ENCODE results near the gene PALLD.

Gene PALLD

GRCh38 chr4:168755598-168756477 is 259.0 kb downstream of the PALLD start:
- DNase-seq (ENCODE audit: low read depth in 1 of 2, low spot score in 1 of 2), result no peak

GRCh38 chr4:168757500-168757899 is 260.6 kb downstream of the PALLD start:
- DNase-seq (ENCODE audit: low read depth in 1 of 2, low spot score in 1 of 2), result no peak

DNA sequence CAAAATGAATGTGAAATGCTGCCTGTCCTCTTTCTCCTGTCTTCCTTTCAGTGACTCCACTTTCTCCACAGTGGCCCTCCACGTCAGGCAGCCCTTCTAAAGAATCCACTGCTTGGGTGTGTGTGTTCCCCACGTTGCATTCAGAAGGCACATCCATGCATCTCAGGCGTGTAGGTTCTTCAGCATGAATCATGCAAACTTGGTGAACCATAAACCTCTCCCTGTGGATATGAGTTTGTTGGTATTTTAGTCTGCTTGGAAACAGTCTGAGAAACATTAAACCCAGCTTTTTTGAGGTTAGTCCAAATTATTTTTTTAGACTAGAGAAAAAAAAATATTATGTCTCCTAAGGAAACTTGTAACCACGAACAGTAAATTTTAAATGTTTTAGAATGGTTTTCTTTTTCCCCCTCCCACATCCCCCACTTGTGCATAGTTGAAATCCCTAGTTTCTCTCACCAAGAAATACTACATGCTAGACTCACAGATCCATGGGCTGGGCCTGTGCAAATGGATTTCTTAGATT is 261.6 kb downstream of the PALLD start:
- DNase-seq (ENCODE audit: low read depth in 1 of 2, low spot score in 1 of 2), result no peak

GRCh38 chr4:168759321-168759720 is 262.5 kb downstream of the PALLD start:
- DNase-seq (ENCODE audit: low read depth in 1 of 2, low spot score in 1 of 2), result no peak

DNA sequence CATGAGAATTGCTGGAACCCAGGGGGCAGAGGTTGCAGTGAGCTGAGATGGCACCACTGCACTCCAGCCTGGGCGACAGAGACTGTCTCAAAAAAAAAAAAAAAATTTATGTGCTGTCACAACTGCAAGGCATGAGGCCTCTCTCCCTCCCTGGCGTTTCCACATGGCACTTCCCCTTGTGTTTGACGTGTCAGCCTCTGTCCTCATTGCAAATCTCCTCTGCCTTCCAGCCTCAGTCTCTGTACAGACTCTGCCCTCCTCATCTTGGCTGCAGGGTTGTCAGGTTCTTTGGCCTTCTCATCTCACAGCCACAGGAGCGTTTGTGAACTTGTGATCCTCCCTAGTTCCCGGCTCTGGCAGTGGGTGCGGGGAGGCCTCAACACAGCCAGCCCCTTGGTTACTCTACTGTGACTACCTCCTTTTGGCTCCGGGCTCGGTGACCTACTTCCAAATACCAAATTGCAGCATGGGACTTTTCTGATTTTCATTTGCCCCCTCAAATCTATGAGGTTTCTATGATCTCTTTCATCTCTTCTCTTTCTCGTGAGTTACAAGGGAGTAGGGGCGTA is 263.2 kb downstream of the PALLD start:
- no peak for DNase-seq (ENCODE audit: low read depth in 1 of 2, low spot score in 1 of 2)

- DNase-seq (ENCODE audit: low read depth in 1 of 2, low spot score in 1 of 2), result no peak
Measured at GRCh38 chr4:168761066-168761465, 264.2 kb downstream of the PALLD start.

DNA sequence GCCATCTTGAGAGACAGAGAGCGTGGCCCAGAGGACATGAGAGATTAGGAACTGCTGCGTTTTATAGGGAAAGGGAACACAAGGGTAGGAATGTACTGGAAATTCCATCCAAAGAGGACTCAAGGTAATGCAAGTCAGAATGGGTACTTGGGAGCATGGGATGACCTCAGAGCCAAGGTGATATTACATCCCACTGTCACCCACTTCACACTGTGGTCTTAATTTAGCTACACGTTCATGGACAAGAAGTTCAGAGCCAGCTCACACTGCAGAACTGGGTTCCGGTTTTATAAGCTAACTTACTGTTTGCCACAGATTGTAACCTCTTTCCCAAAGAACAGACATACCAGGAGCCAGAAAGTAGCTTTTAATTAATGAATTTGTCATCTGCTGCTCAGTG is 268.5 kb downstream of the PALLD start:
- DNase-seq (ENCODE audit: low read depth in 1 of 2, low spot score in 1 of 2), result no peak

DNA sequence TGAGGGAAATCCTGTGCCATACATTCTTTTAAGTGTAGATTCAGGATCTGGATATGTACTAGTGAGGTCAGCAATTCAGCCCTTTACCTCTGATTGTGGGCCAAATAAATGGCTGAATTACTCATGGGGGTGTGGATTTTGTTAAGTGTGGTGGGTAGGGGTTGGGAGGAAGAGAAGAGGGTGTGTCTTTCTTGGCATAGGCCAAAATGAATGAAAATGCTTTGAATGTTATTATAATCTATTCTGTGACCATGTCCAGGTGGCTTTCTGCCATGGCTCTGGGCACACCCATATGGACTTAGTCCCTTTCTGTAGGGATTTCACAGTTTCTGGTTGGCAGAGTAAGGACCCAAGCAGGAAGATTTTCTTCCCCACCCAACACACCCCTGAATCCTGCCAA is 268.9 kb downstream of the PALLD start:
- DNase-seq (ENCODE audit: low read depth in 1 of 2, low spot score in 1 of 2), result no peak

DNA sequence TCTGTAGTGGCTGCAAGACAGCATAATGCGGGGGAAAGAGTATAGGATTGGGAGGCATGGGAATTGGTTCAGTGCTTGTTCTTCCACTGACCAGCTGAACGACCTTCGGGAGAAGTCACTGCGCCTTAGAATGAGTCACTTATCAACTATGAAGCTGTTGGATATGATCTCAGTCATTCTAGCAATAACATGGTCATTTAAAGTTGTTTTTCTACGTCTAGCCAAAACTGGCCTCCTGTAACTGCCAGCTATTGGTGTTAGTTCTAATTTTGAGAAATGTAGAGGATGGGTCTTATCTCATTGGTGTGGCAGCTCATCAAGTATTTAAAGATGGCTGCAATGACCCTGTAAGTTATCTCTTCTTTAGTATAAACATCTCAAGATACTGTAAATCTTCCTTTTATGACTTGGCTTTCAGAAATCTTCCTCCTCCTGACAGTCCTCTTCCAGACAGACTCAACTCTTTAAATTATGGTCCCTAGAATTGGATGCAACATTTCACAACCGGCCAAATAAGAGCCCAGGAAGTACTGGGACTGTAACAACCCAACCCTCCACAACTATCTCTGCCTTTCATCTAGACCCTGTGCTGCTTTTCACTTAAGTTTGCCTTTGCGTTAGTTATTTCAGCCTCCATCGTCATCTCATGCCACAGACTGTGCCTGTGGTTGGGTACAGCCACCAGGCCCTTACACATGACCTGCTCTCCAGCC is 269.9 kb downstream of the PALLD start:
- DNase-seq (ENCODE audit: low read depth in 1 of 2, low spot score in 1 of 2), result no peak

- no peak for DNase-seq (ENCODE audit: low read depth in 1 of 2, low spot score in 1 of 2)
Measured at GRCh38 chr4:168769416-168769815, 272.6 kb downstream of the PALLD start.

DNA sequence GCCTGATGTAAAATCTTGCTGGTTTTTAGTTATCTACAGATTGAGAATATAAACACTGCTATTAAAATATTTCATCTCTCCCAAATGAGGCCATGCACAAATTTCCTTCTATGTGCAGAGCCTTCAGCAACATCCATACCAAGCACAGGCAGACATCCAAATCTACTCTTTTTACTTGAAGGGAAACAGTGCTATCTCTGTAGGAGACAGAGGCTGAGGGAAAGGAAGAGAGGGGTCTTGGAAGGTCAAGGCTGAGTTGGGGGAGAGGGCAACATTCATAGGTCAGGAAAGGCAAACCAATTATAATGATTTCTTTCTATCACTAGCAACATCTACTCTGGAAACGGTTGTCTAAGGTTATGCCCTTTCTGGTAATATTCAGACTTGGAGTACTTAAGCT is 273.0 kb downstream of the PALLD start:
- no peak for DNase-seq (ENCODE audit: low read depth in 1 of 2, low spot score in 1 of 2)

GRCh38 chr4:168771251-168771650 is 274.4 kb downstream of the PALLD start:
- no peak for DNase-seq (ENCODE audit: low read depth in 1 of 2, low spot score in 1 of 2)

GRCh38 chr4:168773388-168774195 is 276.7 kb downstream of the PALLD start:
- no peak for DNase-seq (ENCODE audit: low read depth in 1 of 2, low spot score in 1 of 2)

- no peak for DNase-seq (ENCODE audit: low read depth in 1 of 2, low spot score in 1 of 2)
Measured at GRCh38 chr4:168776382-168776781, 279.5 kb downstream of the PALLD start.

DNA sequence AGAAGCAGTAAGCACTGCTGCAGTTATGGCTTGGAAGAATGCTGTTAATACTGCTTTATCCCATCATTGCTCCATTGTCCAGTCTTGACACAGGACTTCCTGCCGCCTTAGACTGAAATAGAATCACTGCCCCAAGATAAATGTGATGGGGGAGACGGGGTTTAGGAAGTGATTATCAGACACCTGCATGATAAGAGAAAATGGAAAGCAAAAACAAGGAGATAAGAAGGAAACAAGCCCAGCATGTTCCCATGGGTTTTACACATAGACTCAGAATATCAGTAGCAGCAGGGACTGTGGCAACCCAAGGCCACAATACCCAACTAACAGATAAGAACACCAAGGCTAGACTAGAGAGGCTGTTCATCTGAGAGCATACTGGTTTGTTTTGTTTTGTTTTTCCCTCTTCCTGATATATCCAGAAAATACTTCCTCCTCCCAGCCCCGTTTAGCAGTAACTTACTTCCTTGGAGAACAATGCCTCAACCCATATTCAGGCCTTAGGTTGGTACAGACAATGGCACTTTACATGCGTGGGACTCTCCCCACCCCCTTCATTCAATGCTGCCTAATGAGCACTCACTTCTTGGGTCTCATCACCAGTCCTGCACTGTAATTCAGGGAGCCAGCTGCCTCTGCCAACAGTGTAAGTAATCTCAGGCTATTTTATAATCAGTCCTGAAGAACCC is 280.6 kb downstream of the PALLD start:
- DNase-seq (ENCODE audit: low read depth in 1 of 2, low spot score in 1 of 2), result no peak

DNA sequence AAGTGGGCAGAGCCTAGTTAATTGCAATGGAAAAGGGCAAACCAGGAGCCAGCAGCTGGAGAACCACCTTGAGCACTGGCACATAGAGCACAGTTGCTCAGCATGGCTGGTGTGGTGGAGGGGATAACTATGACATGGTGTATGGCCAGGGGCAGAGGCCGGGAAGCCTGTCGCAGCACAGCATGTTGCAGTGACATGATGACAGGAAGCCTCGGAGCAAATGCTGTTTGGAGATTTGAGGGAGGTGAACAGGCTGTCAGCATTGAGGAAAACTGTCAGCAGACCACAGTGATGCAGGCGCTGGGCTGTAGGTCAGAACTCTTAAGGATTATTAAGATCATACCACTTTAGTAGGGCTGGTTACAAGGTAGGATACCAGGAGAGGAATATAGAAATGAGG is 284.5 kb downstream of the PALLD start:
- no peak for DNase-seq (ENCODE audit: low read depth in 1 of 2, low spot score in 1 of 2)

DNA sequence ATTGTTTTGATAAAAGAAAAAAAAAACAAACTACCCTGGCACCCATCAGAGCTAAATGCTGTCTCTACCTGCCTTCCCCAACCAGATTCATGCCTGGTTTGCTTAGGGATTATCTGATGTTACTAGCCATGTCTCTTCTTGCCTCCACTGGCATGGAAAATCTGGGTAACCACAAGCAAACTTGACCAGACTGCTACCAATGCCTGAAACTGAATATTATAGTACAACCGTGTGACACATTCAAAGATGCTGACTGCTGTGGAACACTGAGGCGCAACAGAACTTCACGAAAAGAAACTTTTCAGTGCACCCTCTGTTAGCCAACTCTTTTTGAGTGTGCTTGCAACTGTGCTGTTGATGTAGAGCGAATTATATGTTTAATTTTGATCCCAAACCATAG is 285.1 kb downstream of the PALLD start:
- DNase-seq (ENCODE audit: low read depth in 1 of 2, low spot score in 1 of 2), result no peak

GRCh38 chr4:168782439-168782838 is 285.6 kb downstream of the PALLD start:
- DNase-seq (ENCODE audit: low read depth in 1 of 2, low spot score in 1 of 2), result no peak

GRCh38 chr4:168784786-168785461 is 288.1 kb downstream of the PALLD start:
- no peak for DNase-seq (ENCODE audit: low read depth in 1 of 2, low spot score in 1 of 2)

- no peak for DNase-seq (ENCODE audit: low read depth in 1 of 2, low spot score in 1 of 2)
Measured at GRCh38 chr4:168787334-168787733, 290.5 kb downstream of the PALLD start.
